Activated CD4-positive, CD25-positive, alpha-beta regulatory T cell treated with anti-CD3 and anti-CD28 coated beads, Interleukin-2, amount 50 U/mL, for 24 hours (primary cell): ENCODE measurements around the gene GAPVD1.
"Not testable (repeated sequence)": the region's sequence is repeated elsewhere in the genome, so short reads cannot be mapped to it uniquely, and the experiment has no call there.

ENCODE experiments used
- ATAC-seq, 2 donors: fragments of 150-1000 bp; cut with Tn5 transposase; one replicate each; pipeline ENCODE4 v1.10.0; 2021; ENCODE audit warnings: mild to moderate bottlenecking in 1 of 2, moderate library complexity in 1 of 2

GAPVD1 gene

DNA sequence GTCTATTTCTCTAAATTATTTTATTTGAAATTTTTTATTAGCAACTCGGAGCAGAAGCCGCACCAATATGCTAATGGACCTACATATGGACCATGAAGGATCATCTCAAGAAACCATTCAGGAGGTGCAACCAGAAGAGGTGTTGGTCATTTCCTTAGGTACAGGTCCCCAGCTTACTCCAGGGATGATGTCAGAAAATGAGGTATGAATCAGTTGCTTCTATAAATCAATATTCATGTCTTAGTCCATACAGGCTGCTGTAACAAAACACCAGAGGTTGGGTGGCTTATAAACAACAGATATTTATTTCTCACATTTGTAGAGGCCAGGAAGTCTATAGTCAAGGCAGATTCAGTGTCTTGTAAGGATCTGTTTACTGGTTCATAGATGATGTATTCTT is 50.8 kb downstream of the GAPVD1 start:
- ATAC-seq: no peak

- not testable (repeated sequence) for ATAC-seq
Observed at GRCh38 chr9:125316359-125316758, 54.7 kb downstream of the GAPVD1 start.

DNA sequence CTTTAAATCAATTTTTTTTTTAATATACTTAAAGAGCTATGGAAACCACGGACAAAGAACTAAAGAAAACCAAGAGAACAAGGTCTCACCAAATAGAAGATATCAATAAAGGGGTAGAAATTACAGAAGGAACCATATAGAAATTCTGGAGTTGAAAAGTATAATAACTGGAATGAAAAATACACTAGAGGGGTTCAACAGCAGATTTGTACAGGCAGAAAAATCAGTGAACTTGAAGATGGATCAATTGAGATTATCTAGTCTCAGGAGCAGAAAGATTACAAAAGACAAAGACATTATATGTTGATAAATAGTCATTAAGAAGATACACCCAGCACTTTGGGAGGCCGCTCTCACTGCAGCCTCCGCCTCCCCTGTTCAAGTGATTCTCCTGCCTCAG is 56.1 kb downstream of the GAPVD1 start:
- no peak for ATAC-seq

DNA sequence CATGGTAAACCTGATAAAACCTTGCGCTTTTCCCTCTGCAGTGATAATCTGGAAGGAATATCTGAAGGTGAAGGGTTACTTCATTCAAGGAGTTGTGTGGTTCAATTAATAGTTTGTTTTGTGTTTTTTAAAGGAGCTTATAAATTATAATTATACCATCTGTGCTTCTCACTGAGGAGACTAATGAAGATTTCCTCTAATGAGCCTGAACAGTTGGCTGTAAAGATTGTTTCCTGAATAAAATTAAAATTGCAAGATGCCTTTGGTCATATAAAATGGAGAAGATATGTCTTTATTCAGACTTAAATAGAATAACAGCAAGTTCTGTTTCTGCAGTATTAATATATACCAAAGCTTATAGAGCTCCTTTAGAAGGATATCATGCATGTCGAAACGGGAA is 59.9 kb downstream of the GAPVD1 start:
- no peak for ATAC-seq

- no peak for ATAC-seq
Observed at GRCh38 chr9:125323615-125324014, 62.0 kb downstream of the GAPVD1 start.

DNA sequence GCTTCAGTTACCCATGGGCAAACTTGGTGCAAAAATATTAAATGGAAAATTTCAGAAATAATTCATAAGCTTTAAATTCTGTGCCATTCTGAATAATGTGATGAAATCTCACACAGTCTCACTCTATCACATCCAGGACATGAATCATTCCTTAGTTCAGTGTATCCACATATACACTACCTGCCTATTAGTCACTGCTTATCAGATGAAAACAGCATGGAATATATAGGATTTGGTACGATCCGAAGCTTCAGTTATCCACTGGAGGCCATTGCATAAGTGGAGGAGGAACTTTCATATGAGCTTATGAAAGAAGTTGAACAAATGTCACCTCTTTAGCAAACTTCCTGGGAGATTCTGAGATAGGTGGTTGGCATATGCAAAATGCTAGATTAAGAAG is 64.2 kb downstream of the GAPVD1 start:
- no peak for ATAC-seq

DNA sequence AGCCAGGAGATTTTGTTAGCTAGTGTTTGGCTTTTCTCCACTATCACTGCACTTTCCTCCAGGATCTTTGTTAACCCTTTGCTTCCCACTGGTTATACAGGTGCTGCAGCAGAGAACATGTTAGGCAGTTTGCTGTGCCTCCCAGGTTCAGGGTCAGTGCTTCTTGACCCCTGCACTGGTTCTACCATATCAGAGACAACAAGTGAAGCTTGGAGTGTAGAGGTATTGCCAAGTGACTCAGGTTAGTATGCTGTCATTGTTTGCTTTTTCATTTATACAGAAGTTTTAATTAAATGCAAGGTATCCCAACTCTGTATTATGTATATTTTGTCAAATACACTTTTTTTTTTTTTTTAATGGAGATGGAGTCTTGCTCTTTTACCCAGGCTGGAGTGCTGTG is 68.4 kb downstream of the GAPVD1 start:
- ATAC-seq: no peak

DNA sequence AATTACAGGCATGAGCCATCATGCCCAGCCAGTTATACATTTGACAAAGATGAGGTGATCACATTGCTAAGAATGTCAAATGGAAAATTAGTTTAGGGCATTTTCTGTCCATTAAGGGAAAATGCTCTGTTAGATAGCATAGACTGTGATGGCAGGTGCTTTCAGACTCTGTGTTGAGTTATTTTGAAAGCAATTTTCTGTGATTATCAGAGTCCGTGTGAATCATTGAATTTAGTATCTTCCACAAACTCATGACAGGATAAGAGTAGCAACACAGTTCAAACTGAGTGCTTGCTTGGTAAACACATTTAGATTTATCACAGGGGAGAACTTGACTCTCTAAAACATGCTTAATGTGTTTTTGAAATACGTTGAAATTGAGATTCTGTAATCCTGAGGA is 69.0 kb downstream of the GAPVD1 start:
- peak in 1 of 2 donors; percentile 21 for ATAC-seq

DNA sequence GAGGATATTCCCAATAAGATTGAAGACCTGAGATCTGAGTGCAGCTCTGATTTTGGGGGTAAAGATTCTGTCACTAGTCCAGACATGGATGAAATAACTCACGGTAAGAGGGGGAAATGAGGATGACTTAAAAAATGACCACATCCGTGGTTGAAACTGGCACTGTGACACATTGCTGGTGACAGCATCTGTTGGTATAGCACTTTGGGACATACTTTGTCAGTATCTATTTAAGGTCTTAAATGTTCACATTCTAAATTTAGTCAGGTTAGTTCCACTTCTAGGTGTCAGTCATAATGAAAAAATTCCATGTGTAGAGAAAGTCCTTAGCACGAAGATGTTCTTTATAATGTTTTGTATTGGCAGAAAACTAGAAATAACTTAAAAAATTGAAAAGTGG is 70.9 kb downstream of the GAPVD1 start:
- ATAC-seq: peak; percentile 92 to 94

DNA sequence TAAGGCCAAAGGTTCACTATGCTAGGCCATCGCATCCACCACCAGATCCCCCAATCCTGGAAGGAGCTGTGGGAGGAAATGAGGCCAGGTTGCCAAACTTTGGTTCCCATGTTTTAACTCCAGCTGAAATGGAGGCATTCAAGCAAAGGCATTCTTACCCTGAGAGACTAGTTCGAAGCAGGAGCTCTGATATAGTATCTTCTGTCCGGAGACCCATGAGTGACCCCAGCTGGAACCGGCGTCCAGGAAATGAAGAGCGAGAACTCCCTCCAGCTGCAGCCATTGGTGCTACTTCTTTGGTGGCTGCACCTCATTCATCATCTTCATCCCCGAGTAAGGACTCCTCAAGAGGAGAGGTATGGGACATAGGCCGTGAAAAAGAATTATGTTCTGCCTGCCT is 75.6 kb downstream of the GAPVD1 start:
- ATAC-seq: no peak

GRCh38 chr9:125338929-125339328 is 77.3 kb downstream of the GAPVD1 start:
- ATAC-seq: no peak

- ATAC-seq: no peak
Observed at GRCh38 chr9:125341566-125341965, 79.9 kb downstream of the GAPVD1 start.

- ATAC-seq: no peak
Observed at GRCh38 chr9:125343518-125344275, 82.1 kb downstream of the GAPVD1 start.

DNA sequence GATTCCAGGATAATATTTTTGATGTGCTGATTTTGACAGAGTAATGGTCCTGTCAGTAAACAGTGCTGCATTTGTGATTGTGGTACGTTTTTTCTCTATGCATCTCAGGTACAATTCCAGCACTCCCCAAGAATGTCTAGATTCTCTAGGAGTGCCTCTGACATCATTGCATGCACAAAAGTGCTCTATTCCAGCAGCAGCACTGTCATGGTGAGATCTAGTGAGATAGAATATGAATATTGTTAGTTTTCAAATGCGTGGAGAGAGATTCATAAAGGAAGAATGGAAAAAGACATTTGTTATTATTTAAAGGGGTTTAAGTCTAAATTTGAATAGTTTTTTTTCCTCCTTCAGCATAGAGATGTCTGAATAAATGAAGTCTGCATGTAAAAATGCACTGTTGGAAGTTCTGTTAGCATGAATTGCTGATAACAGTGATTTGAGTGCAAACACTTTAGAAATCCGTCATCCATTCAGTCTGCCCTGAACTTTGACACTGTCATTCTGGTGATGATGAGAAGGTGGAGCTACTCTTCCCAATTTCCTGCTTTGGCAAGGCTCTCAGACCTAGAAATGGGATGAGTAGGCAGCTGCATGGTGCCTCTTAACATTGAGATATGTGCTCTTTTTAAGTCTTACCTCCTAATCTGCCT is 84.6 kb downstream of the GAPVD1 start:
- no peak for ATAC-seq

GRCh38 chr9:125355601-125356000 is 94.0 kb downstream of the GAPVD1 start:
- no peak for ATAC-seq

- ATAC-seq: no peak
Observed at GRCh38 chr9:125356032-125356431, 94.4 kb downstream of the GAPVD1 start.

GRCh38 chr9:125359011-125359410 is 97.4 kb downstream of the GAPVD1 start:
- ATAC-seq: no peak

DNA sequence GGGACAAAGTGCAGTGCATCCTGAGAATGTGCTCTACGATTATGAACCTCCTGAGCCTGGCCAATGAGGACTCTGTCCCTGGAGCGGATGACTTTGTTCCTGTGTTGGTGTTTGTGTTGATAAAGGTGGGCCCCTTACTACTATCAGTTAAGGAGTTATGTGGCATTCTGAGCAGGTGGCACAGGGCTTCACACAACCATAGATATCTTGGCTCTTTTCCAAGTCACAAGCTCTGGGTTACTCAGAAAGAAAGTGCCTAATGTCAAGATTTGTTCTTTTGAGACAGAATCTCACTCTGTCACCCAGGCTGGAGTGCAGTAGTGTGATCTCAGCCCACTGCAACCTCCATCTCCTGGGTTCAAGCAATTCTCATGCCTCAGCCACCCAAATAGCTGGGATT is 99.0 kb downstream of the GAPVD1 start:
- no peak for ATAC-seq

- no peak for ATAC-seq
Observed at GRCh38 chr9:125361837-125362531, 100.4 kb downstream of the GAPVD1 start.

DNA sequence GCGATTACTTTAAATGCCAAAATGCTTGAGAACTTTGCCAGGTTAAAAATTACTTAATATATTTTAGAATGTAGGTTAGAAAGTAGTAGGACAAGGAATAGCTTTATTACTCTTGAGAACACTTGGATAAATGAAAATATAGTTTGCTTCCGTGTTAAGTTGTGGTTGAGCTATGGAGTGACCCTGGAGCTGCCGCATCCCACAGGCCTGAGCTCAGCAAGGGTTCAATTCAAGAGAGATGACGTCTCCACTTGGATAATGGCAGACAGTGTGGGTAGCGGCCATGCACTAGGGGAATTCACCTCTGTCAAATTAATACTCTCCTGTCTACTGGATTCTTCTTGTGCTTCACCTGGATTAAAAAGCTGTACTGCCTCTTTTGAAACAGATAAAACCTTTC is 105.0 kb downstream of the GAPVD1 start:
- no peak for ATAC-seq

GRCh38 chr9:125370786-125371185 is 109.2 kb downstream of the GAPVD1 start:
- no peak for ATAC-seq

DNA sequence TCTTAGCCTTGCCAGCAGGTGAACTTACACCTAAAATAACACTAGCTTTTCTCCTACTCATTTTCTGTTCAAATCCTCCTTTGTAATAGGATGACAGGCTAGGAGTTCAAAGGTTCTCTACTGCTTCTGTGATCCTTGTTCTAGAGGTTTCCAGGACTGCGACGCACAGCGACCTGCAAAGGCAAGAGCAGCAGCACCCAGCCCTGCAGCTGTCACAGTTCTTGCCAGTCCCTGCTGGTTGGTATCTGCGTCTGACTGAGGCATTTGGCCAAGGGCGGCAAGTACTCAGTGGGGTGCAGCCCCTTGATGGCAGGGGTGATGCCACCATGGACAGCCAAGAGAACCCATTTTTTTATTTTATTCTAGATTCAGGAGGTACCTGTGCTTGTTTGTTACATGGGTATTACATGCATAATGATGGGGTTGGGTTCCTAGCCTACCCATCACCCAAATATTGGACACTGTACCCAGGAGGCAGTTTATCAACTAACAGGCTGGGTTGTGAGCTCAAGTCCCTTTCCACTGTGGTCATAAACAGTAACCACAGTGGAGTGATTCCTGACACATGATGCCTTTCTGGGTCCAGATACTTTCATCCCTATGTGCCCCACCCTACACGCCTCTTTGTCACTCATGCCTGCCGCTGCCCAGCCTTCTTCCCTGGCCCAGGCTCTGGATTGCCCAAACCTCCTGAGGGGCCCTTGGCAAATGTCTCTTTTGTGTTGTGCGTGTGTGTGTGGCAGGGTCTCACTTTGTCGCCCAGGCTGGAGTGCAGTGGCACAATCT is 111.0 kb downstream of the GAPVD1 start:
- no peak for ATAC-seq
